Lower leg skin (tissue), 4 donors: Measurements from ENCODE around the gene POLN. TPM values are rescaled to one million over a fixed set of nuclear protein-coding genes. Genes with fewer than 3 reads are reported as not detected.
A peak's percentile ranks its signal among the peaks of the same experiment; 100 is the strongest.

Source experiments
- DNase-seq, 2 donors: peaks; one replicate each; pipeline ENCODE4 v3.0.0-alpha.2; 2019; ENCODE audit warnings: low spot score in 2 of 2
- H3K4me3 ChIP-seq: fragments of 200-600 bp; sonication (generic); 2 replicates; pipeline ENCODE4 v1.5.1; 2017; ENCODE audit warnings: mild to moderate bottlenecking, low read depth; ENCODE audit not compliant: poor library complexity, severe bottlenecking
- CTCF ChIP-seq, 3 donors: fragments of 450-650 bp; IDR thresholded peaks; one replicate each; pipeline ENCODE4 v1.5.1; 2016; ENCODE audit warnings: antibody characterized with exemption in 3 of 3, mild to moderate bottlenecking in 3 of 3, moderate library complexity in 2 of 3
- POLR2A ChIP-seq, 2 donors: fragments of 450-650 bp; IDR thresholded peaks; one replicate each; pipeline ENCODE4 v1.6.1; 2016 to 2017; ENCODE audit warnings: antibody characterized with exemption in 2 of 2, mild to moderate bottlenecking in 1 of 2, moderate library complexity in 1 of 2
- WGBS, 2 donors: methylation state at CpG; one replicate each; pipeline ENCODE4 v1.1.5; 2018; 5-methylcytosine and 5-hydroxymethylcytosine counted together
- intact Hi-C: fragments of 100-400 bp; cut with DNase I; formaldehyde crosslinking; loops from one replicate; pipeline ENCODE4 v1.15.0; 2023; ENCODE audit warnings: low total_unique reads
- total RNA-seq, 4 donors: library from RNA; depleted of rRNA; stranded (reverse); fragments of >200 nt; gene quantifications; one replicate each; pipeline ENCODE4 v1.1.0, GENCODE V29; 2016

POLN gene
- total RNA-seq, 4 donors from 2014 or later, result 0.30 to 3.3 (median 0.89) TPM

DNA sequence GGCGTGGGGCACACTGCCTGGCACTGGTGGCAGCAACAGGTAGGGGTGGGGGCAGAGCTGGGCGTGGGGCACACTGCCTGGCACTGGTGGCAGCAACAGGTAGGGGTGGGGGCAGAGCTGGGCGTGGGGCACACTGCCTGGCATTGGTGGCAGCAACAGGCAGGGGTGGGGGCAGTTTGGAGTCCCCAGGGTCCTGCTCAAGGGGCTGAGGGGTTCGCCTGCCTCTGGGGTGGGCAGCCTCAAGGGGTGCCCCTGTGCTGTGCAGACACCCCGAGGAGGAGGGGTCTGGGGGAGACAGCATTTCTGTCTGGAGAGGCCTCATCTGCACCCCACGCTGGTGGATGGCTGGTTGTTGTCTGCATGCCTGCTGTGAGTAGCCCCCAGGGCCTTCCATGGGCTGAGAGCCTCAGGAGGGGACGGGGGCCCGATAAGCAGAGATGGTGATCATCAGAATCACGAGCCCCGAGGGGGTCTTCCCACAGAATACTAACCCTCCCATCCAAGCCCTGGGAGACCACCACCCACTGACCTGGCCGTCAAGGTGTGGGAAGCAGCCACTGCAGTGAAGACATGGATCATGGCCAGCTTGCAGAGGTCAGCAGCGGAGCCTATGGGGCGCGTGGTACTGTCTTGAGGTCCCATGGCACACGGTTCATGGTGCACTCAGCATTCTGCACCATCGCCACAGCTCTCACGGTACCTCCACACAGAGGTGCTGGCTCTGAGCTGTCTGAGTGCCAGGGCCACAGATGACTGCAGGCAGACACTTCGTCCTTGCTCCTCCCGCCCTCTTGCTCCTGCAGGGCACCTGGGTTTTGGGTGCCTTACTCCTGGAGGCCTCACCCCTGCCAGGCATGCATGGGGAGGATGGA, 161.3 kb downstream of the POLN start:
- WGBS, 2 donors, result 78 to 84% methylated on average over 17 to 18 of the region's 19 CpGs

DNA sequence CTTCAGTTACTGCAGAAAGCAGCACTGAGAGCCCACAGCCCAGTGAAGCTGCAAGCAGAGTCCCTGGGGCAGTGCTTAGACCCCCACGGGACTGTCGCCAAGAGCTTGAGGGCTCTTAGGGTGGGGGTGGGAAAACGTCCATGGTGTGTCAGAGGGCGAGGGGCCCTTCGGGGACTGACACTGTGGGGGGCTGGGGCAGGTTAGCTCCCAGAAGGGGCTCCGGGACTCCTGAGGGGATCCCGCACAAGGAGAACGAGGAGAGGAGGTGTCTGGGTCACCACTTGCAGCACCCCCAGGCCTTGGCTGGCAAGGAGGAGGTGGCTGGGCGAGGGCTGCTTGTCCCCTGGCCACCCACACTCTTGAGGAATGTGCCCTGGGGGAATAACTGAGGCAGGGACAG, 162.0 kb downstream of the POLN start:
- WGBS, 2 donors, result 78 to 83% methylated on average over 9 of the region's 9 CpGs
- intact Hi-C loops, result no loop called here
- H3K4me3 ChIP-seq, result no peak overlapping the region
- TF ChIP-seq CTCF (IDR thresholded peaks at IDR 0.05) (no peak), POLR2A (IDR thresholded peaks at IDR 0.05) (no peak)
- no peak for DNase-seq

More for the DNA sequence above, 161.3 kb downstream of the POLN start:
- TF ChIP-seq POLR2A (IDR thresholded peaks at IDR 0.05) (no peak), CTCF (IDR thresholded peaks at IDR 0.05) (no peak)
- no peak overlapping the region for H3K4me3 ChIP-seq
- peak in 1 of 2 donors; percentile 83 for DNase-seq
- intact Hi-C loops, result no loop called here

DNA sequence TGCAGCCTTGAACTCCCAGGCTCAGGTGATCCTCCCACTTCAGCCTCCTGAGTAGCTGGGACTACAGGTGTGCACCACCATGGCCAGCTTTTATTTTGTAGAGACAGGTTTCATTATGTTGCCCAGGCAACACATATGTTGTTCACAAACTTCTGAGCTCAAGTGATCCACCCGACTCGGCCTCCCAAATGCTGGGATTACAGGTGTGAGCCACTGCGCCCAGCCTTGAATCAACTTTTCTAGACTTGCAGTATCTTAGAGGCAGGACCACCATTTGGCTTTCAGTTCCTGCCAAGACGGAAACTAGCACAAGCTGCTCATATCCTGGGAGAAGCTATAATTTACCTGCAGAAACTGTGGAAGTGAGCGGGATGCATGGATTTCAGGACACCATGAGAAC, 162.9 kb downstream of the POLN start:
- 83 to 90% methylated on average over 5 of the region's 5 CpGs for WGBS, 2 donors
- no peak overlapping the region for H3K4me3 ChIP-seq
- no peak for TF ChIP-seq POLR2A (IDR thresholded peaks at IDR 0.05)
- TF ChIP-seq CTCF (IDR thresholded peaks at IDR 0.05), result no peak
- DNase-seq, result peak in 1 of 2 donors; percentile 56
- intact Hi-C loops, result no loop called here

- intact Hi-C loops, result no loop called here
- WGBS, 2 donors, result 69 to 83% methylated on average over 9 of the region's 9 CpGs
- TF ChIP-seq CTCF (IDR thresholded peaks at IDR 0.05) (no peak), POLR2A (IDR thresholded peaks at IDR 0.05) (no peak)
- no peak overlapping the region for H3K4me3 ChIP-seq
- DNase-seq, result peak in 1 of 2 donors; percentile 37
Observed at GRCh38 chr4:2078584-2078983, 163.3 kb downstream of the POLN start.

DNA sequence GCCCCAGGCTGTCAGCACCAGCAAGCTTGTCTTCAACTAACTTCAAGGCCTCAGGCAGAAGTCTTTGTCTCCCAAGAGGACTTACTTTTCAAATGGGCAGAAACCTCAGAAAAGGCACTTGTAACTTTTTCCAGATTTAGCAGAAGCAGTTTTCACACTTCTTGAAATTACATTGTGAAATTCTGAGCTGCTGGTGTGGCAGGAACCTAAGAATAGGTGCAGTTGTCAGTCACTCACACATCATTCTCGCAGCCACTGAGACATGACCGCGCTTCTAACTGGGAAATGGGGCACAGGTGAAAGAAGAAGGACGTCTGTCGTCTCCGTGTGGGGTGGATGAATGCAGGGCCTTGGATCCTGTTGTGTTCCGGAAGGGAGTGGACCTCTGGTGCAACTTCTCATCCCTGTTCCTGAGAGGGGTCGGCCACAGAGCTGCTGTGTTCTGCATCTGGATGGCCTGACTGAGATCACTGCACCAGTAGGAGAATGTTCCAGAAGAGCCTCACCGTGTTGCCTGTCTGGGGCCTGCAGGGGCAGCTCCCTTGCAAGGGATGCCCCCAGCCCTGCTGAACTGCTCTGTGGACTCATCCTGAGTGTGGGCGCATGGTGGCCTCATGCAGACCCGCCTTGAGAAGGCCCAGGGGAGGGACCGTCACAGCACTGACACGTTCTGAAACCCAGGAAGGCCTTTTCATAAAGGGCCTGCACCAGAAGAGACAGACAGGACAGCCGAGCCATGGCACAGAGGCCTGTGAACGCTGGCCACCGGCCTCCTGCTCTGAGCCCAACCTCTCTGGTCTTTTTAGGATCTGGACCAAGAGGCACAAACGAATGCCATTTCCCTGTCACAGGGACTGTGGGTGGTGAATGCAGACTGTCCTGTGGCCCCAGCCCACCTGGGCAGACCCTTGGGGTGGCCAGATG, 164.1 kb downstream of the POLN start:
- no peak overlapping the region for H3K4me3 ChIP-seq
- 82 to 84% methylated on average over 15 to 16 of the region's 17 CpGs for WGBS, 2 donors
- peak in 1 of 2 donors; percentile 69 for DNase-seq
- intact Hi-C loops, result no loop called here
- TF ChIP-seq CTCF (IDR thresholded peaks at IDR 0.05) (no peak), POLR2A (IDR thresholded peaks at IDR 0.05) (no peak)
